DND-41 (cell line): ENCODE data around the gene GRIN1.

Source experiments
- ATAC-seq: fragments of 200-7000 bp; cut with Tn5 transposase; 3 replicates; pipeline ENCODE4 v1.9.1; 2021; ENCODE audit warnings: low read depth; ENCODE audit not compliant: insufficient read depth
- DNase-seq: peaks from one replicate; pipeline ENCODE4 v3.0.0-alpha.2; 2020
- H2AFZ ChIP-seq: 2 replicates; pipeline ENCODE4 v1.6.0; 2012; ENCODE audit warnings: low read depth, low read length
- H3K27ac ChIP-seq: 2 replicates; pipeline ENCODE4 v1.5.1; 2012; ENCODE audit warnings: low read length, inconsistent platforms
- H3K27me3 ChIP-seq: fragments of 200-600 bp; sonication (generic); 2 replicates; pipeline ENCODE4 v1.6.0; 2012; ENCODE audit warnings: low read length, mild to moderate bottlenecking, inconsistent platforms; ENCODE audit not compliant: insufficient read depth, poor library complexity
- H3K36me3 ChIP-seq: 2 replicates; pipeline ENCODE4 v1.5.1; 2012; ENCODE audit warnings: low read length, inconsistent platforms; ENCODE audit not compliant: insufficient read depth
- H3K4me1 ChIP-seq: 2 replicates; pipeline ENCODE4 v1.5.1; 2012; ENCODE audit warnings: mild to moderate bottlenecking, low read length; ENCODE audit not compliant: insufficient read depth
- H3K4me2 ChIP-seq: 2 replicates; pipeline ENCODE4 v1.6.0; 2012; ENCODE audit warnings: mild to moderate bottlenecking, moderate library complexity, low read length, inconsistent platforms; ENCODE audit not compliant: insufficient read depth
- H3K4me3 ChIP-seq, 2 experiments: fragments of 200-600 bp in 1 of 2; shearing (Covaris generic) in 1 of 2; 2 replicates each; pipeline ENCODE4 v1.5.1; 2012 to 2016; ENCODE audit warnings: inconsistent platforms in 2 of 2, low read length in 2 of 2, mild to moderate bottlenecking in 2 of 2, low read depth in 1 of 2, moderate library complexity in 1 of 2
- H3K79me2 ChIP-seq: 2 replicates; pipeline ENCODE4 v1.6.0; 2012; ENCODE audit warnings: low read length, inconsistent platforms; ENCODE audit not compliant: insufficient read depth
- H3K9ac ChIP-seq: 2 replicates; pipeline ENCODE4 v1.6.0; 2012; ENCODE audit warnings: low read depth, mild to moderate bottlenecking, inconsistent platforms, low read length, moderate library complexity
- H3K9me3 ChIP-seq: 2 replicates; pipeline ENCODE4 v1.5.1; 2012; ENCODE audit warnings: low read length, moderate library complexity, mild to moderate bottlenecking, inconsistent platforms; ENCODE audit not compliant: insufficient read depth, severe bottlenecking
- H4K20me1 ChIP-seq: 2 replicates; pipeline ENCODE4 v1.6.0; 2012; ENCODE audit warnings: low read length; ENCODE audit not compliant: insufficient read depth
- EZH2 ChIP-seq: IDR thresholded peaks from 3 replicates; pipeline ENCODE4 v1.6.1; 2012; ENCODE audit warnings: borderline replicate concordance, low read depth, mild to moderate bottlenecking, moderate library complexity, low read length, inconsistent platforms; ENCODE audit not compliant: severe bottlenecking
- TF ChIP-seq, protein P1 (sequence below): IDR thresholded peaks from 2 replicates; pipeline ENCODE4 v1.5.1; 2012; ENCODE audit warnings: borderline replicate concordance, low read length, moderate library complexity, mild to moderate bottlenecking; ENCODE audit not compliant: poor library complexity, severe bottlenecking; ENCODE audit errors: extremely low read depth

The GRIN1 gene

DNA sequence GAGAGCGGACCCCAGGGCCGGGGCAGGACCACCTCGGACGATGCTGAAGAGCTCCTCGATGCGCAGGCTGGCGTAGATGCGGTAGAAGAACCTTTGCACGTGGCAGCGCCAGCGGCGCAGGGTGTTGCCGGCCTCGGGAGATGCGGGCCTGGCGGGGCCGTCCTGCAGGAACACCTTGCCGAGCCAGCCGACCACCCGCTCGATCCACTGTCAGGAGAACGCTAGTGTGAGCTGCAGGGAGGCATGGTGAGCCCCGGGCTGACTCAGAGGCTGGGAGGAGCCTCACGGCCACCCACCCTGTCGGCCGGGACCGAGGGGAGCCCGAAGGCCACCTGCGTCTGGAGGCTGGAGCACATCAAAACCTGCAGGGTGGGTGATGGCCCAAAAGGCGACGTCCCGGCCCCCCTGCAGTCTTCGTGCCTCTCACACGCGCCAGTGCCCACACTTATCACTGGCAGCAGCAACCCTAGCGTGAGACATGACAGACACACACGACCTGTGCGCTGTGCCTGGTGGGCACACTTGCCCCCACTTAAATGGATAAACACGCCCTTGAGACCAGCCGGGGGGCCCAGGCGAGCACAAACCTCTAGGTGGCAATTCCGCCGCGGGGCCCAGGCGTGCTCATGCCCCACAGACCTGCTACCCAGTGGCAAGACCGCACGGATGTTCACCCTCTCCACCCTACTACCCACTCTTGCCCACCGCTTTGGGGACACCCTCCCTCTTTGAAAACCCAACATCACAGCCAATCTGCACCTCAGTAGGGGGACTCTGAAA lies 46.1 kb downstream of the GRIN1 start:
- H3K4me1 ChIP-seq, result peaks cover 35% of the 10 kb centered on the region
- H3K4me3 ChIP-seq, result no peak overlapping the region
- ATAC-seq, result no peak

DNA sequence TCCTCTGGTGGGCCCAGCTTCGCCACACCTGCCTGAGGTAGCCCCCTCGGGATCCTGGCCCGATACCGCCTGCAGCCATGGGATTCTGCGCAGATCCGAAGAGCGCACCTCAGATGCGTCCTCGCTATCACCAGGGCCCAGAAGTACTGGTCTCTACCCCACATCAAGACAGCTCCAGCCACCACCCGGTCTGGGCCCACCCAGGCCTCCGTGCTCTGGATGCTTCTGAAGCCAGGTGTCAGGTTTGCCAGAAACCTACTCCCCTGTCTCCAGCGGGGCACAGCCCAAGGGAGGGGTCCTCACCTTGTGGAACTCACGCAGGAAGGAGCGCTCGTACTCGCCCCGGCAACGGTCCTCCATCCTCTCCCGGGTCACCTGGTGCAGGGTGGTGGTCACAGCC lies 47.0 kb downstream of the GRIN1 start:
- no peak overlapping the region for H2AFZ ChIP-seq
- H3K4me3 ChIP-seq, result peak overlapping the region in 1 of 2 experiments; percentile 97; a peak in 1 of 4 replicates
- H3K9me3 ChIP-seq, result no peaks in the 10 kb centered on the region
- H4K20me1 ChIP-seq, result peaks cover 39% of the 10 kb centered on the region
- ATAC-seq (no peak), DNase-seq (no peak)
- peaks cover 44% of the 10 kb centered on the region for H3K4me1 ChIP-seq
- peak overlapping the region; percentile 88; the same call in 1 of the 2 replicates for H3K4me2 ChIP-seq
- no peak for TF ChIP-seq EZH2
- TF ChIP-seq, protein P1, sequence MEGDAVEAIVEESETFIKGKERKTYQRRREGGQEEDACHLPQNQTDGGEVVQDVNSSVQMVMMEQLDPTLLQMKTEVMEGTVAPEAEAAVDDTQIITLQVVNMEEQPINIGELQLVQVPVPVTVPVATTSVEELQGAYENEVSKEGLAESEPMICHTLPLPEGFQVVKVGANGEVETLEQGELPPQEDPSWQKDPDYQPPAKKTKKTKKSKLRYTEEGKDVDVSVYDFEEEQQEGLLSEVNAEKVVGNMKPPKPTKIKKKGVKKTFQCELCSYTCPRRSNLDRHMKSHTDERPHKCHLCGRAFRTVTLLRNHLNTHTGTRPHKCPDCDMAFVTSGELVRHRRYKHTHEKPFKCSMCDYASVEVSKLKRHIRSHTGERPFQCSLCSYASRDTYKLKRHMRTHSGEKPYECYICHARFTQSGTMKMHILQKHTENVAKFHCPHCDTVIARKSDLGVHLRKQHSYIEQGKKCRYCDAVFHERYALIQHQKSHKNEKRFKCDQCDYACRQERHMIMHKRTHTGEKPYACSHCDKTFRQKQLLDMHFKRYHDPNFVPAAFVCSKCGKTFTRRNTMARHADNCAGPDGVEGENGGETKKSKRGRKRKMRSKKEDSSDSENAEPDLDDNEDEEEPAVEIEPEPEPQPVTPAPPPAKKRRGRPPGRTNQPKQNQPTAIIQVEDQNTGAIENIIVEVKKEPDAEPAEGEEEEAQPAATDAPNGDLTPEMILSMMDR, result no peak
- H3K27ac ChIP-seq, result no peak overlapping the region
- no peaks in the 10 kb centered on the region for H3K27me3 ChIP-seq
- H3K79me2 ChIP-seq, result peaks cover 48% of the 10 kb centered on the region
- H3K9ac ChIP-seq, result 0 out of 2 replicates have a peak overlapping the region, but pooled peaks have one; percentile 97
- peaks cover 76% of the 10 kb centered on the region for H3K36me3 ChIP-seq

More for the DNA sequence above, 46.1 kb downstream of the GRIN1 start:
- no peaks in the 10 kb centered on the region for H3K9me3 ChIP-seq
- no peaks in the 10 kb centered on the region for H3K27me3 ChIP-seq
- TF ChIP-seq EZH2, result no peak
- TF ChIP-seq, protein P1, result no peak
- H2AFZ ChIP-seq, result no peak overlapping the region
- H3K79me2 ChIP-seq, result peaks cover 47% of the 10 kb centered on the region
- no peak overlapping the region for H3K9ac ChIP-seq
- DNase-seq, result no peak
- H3K27ac ChIP-seq, result no peak overlapping the region
- H3K4me2 ChIP-seq, result peak overlapping the region; percentile 22; the same call in 1 of the 2 replicates
- peaks cover 77% of the 10 kb centered on the region for H3K36me3 ChIP-seq
- H4K20me1 ChIP-seq, result peaks cover 32% of the 10 kb centered on the region

DNA sequence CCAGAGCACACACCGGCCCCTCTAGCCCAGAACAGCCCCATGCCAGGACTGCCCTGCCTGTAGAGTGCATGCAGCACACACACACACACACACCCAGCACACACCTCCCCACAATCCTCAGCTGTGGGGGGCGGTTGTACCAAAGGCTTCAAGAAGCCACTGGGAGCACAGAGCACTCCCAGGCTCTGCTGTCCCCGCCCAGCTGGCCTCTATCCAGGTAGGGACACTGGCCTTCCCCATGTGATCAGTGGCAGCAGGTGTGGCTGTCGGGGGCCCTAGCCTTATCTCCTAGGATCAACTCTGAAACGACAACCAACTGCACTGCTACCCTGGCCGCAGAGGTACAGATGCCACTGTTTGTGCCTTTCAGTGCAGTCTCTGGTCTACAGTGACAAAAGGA lies 47.4 kb downstream of the GRIN1 start:
- peaks cover 77% of the 10 kb centered on the region for H3K36me3 ChIP-seq
- H3K79me2 ChIP-seq, result peaks cover 48% of the 10 kb centered on the region
- no peak overlapping the region for H3K27ac ChIP-seq
- ATAC-seq (no peak), DNase-seq (no peak)
- peaks cover 39% of the 10 kb centered on the region for H4K20me1 ChIP-seq
- H3K4me2 ChIP-seq, result peak overlapping the region; percentile 88
- no peaks in the 10 kb centered on the region for H3K9me3 ChIP-seq
- no peaks in the 10 kb centered on the region for H3K27me3 ChIP-seq
- H3K4me3 ChIP-seq, result peak overlapping the region in 1 of 2 experiments; percentile 97; a peak in 2 of 4 replicates
- H3K9ac ChIP-seq, result peak overlapping the region; percentile 97
- TF ChIP-seq, protein P1, result no peak
- TF ChIP-seq EZH2, result no peak
- H2AFZ ChIP-seq, result no peak overlapping the region
- peaks cover 44% of the 10 kb centered on the region for H3K4me1 ChIP-seq
